OCI-LY3 (cell line): ENCODE measurements around the gene UBA6.
"Not testable (repeated sequence)": the region's sequence is repeated elsewhere in the genome, so short reads cannot be mapped to it uniquely, and the experiment has no call there.

Experiments used
- H2AFZ ChIP-seq: fragments of 200-600, 300-600 bp; shearing (Covaris generic); 2 replicates; pipeline ENCODE4 v1.6.0; 2014; ENCODE audit warnings: antibody characterized with exemption, low read depth, low read length
- H3K27ac ChIP-seq: fragments of 200-600, 300-600 bp; sonication (generic); 2 replicates; pipeline ENCODE4 v1.5.1; 2014; ENCODE audit warnings: mild to moderate bottlenecking, low read length, moderate library complexity, mixed read lengths
- H3K27me3 ChIP-seq: fragments of 200-600, 300-600 bp; sonication (generic); 2 replicates; pipeline ENCODE4 v1.6.1; 2014; ENCODE audit warnings: low read depth, low read length, mixed read lengths
- H3K36me3 ChIP-seq: fragments of 200-600, 300-600 bp; sonication (generic); replicated peaks from 2 replicates; pipeline ENCODE3; 2014; ENCODE audit warnings: low read depth, low read length, mixed read lengths
- H3K4me1 ChIP-seq: fragments of 300-600, 200-600 bp; sonication (generic); 2 replicates; pipeline ENCODE4 v1.6.1; 2014; ENCODE audit warnings: low read length, mixed read lengths
- H3K4me2 ChIP-seq: fragments of 200-600, 300-600 bp; sonication (generic); 2 replicates; pipeline ENCODE4 v1.6.1; 2014; ENCODE audit warnings: low read length, mixed read lengths
- H3K4me3 ChIP-seq: fragments of 300-600, 200-600 bp; sonication (generic); 2 replicates; pipeline ENCODE4 v1.5.1; 2014; ENCODE audit warnings: antibody characterized with exemption, mild to moderate bottlenecking, low read length, moderate library complexity
- H3K79me2 ChIP-seq: fragments of 300-600, 200-600 bp; shearing (Covaris generic); 2 replicates; pipeline ENCODE4 v1.6.1; 2014; ENCODE audit warnings: mild to moderate bottlenecking, low read length, mixed read lengths
- H3K9ac ChIP-seq: fragments of 300-600, 200-600 bp; shearing (Covaris generic); 2 replicates; pipeline ENCODE4 v1.6.0; 2014; ENCODE audit warnings: mild to moderate bottlenecking, low read length, moderate library complexity
- H3K9me3 ChIP-seq: fragments of 200-600, 300-600 bp; shearing (Covaris generic); 2 replicates; pipeline ENCODE4 v1.6.1; 2014; ENCODE audit warnings: low read length, mixed read lengths; ENCODE audit not compliant: insufficient read depth
- H4K20me1 ChIP-seq: fragments of 200-600, 300-600 bp; sonication (generic); 2 replicates; pipeline ENCODE4 v1.6.1; 2016; ENCODE audit warnings: low read length, mixed read lengths; ENCODE audit not compliant: insufficient read depth
- CTCF ChIP-seq: fragments of 200-600, 300-600 bp; sonication (generic); IDR thresholded peaks from 2 replicates; pipeline ENCODE4 v1.5.1; 2014; ENCODE audit warnings: antibody characterized with exemption, low read length, low read depth
- EZH2phosphoT487 ChIP-seq: fragments of 200-600 bp; shearing (Covaris generic); IDR thresholded peaks from 2 replicates; pipeline ENCODE4 v1.6.1; 2018; ENCODE audit warnings: antibody characterized with exemption, mixed run types, low read depth

Gene UBA6

GRCh38 chr4:67744561-67745283 is 43.8 kb upstream of the UBA6 start:
- TF ChIP-seq CTCF: no peak
- TF ChIP-seq EZH2phosphoT487: no peak
- Histone ChIP-seq H3K79me2 (no peaks in the 10 kb centered on the region), H4K20me1 (no peaks in the 10 kb centered on the region), H3K4me1 (peaks cover 6% of the 10 kb centered on the region), H3K4me2 (no peak overlapping the region), H3K27ac (no peak overlapping the region), H2AFZ (no peak overlapping the region), H3K36me3 (no peaks in the 10 kb centered on the region), H3K9me3 (no peaks in the 10 kb centered on the region), H3K4me3 (no peak overlapping the region), H3K27me3 (no peaks in the 10 kb centered on the region), H3K9ac (no peak overlapping the region)

- TF ChIP-seq EZH2phosphoT487: no peak
- TF ChIP-seq CTCF: no peak
- Histone ChIP-seq H3K27ac (no peak overlapping the region), H3K9ac (no peak overlapping the region), H3K9me3 (no peaks in the 10 kb centered on the region), H3K79me2 (no peaks in the 10 kb centered on the region), H3K27me3 (no peaks in the 10 kb centered on the region), H3K4me2 (no peak overlapping the region), H3K4me1 (peaks cover 6% of the 10 kb centered on the region), H3K4me3 (no peak overlapping the region), H3K36me3 (no peaks in the 10 kb centered on the region), H2AFZ (no peak overlapping the region), H4K20me1 (no peaks in the 10 kb centered on the region)
Measured at GRCh38 chr4:67743194-67743593, 42.2 kb upstream of the UBA6 start.

GRCh38 chr4:67736262-67736661 is 35.3 kb upstream of the UBA6 start:
- Histone ChIP-seq H3K79me2 (no peaks in the 10 kb centered on the region), H3K27me3 (no peaks in the 10 kb centered on the region), H3K36me3 (no peaks in the 10 kb centered on the region), H3K4me2 (no peak overlapping the region), H3K9me3 (no peaks in the 10 kb centered on the region), H4K20me1 (no peaks in the 10 kb centered on the region), H3K4me1 (no peaks in the 10 kb centered on the region), H2AFZ (no peak overlapping the region), H3K4me3 (no peak overlapping the region), H3K27ac (no peak overlapping the region), H3K9ac (no peak overlapping the region)
- TF ChIP-seq EZH2phosphoT487 (no peak), CTCF (no peak)

GRCh38 chr4:67735325-67735724 is 34.4 kb upstream of the UBA6 start:
- H3K4me3 ChIP-seq: no peak overlapping the region
- no peak for TF ChIP-seq CTCF
- no peak for TF ChIP-seq EZH2phosphoT487

GRCh38 chr4:67730511-67730910 is 29.6 kb upstream of the UBA6 start:
- not testable (repeated sequence) for H3K4me1 ChIP-seq, H3K27me3 ChIP-seq, H3K79me2 ChIP-seq, H3K9me3 ChIP-seq, H3K4me3 ChIP-seq, H3K36me3 ChIP-seq, H3K4me2 ChIP-seq, H3K9ac ChIP-seq, H4K20me1 ChIP-seq, H3K27ac ChIP-seq, H2AFZ ChIP-seq

More at GRCh38 chr4:67735325-67735724, 34.4 kb upstream of the UBA6 start:
- Histone ChIP-seq H4K20me1 (no peaks in the 10 kb centered on the region), H3K27me3 (no peaks in the 10 kb centered on the region), H3K9me3 (no peaks in the 10 kb centered on the region), H3K9ac (no peak overlapping the region), H3K36me3 (no peaks in the 10 kb centered on the region), H3K79me2 (no peaks in the 10 kb centered on the region), H3K4me2 (no peak overlapping the region), H2AFZ (no peak overlapping the region), H3K4me1 (no peaks in the 10 kb centered on the region), H3K27ac (no peak overlapping the region)
